ENCODE data around the gene HERPUD2.

Gene HERPUD2

DNA sequence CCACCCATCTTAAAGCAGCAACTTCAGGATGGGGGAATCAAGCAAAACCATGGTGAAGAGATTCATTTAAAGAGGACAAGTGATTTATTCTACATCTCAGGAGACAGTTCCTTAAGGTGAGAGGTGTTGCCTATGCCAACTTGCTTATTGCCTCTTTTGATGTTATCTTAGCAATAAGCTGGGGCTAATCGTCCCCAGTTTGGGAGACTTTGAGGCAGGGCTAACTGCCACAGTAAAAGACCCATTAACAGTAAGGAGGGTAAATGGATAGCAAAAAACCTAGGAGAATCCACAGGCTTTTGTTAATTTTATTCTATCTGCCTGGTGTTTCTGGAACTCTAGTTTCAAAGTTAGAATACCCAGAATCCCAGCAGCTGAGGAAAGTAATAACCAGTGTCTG lies 22.1 kb upstream of the HERPUD2 start:
- H3K4me3 ChIP-seq (ENCODE audit: low read length), result no peak overlapping the region
- no peaks in the 10 kb centered on the region for H4K20me1 ChIP-seq (ENCODE audit: control insufficient read depth, insufficient read depth, low read depth, low read length)
- H3K27me3 ChIP-seq (ENCODE audit: control insufficient read depth, low read length), result peaks cover 3% of the 10 kb centered on the region; the same call in 1 of the 2 replicates
- H3K36me3 ChIP-seq (ENCODE audit: control insufficient read depth, low read length), result no peaks in the 10 kb centered on the region; the same call in 1 of the 2 replicates
- no peaks in the 10 kb centered on the region for H3K9me2 ChIP-seq (replicated peaks; ENCODE audit: control insufficient read depth, low read length)
- H3K79me2 ChIP-seq (ENCODE audit: control insufficient read depth, low read length), result no peaks in the 10 kb centered on the region
- H3K4me2 ChIP-seq (ENCODE audit: low read length), result no peak overlapping the region
- H3K9me3 ChIP-seq (ENCODE audit: control insufficient read depth, insufficient read depth, low read length), result no peaks in the 10 kb centered on the region
- TF ChIP-seq, protein P1, sequence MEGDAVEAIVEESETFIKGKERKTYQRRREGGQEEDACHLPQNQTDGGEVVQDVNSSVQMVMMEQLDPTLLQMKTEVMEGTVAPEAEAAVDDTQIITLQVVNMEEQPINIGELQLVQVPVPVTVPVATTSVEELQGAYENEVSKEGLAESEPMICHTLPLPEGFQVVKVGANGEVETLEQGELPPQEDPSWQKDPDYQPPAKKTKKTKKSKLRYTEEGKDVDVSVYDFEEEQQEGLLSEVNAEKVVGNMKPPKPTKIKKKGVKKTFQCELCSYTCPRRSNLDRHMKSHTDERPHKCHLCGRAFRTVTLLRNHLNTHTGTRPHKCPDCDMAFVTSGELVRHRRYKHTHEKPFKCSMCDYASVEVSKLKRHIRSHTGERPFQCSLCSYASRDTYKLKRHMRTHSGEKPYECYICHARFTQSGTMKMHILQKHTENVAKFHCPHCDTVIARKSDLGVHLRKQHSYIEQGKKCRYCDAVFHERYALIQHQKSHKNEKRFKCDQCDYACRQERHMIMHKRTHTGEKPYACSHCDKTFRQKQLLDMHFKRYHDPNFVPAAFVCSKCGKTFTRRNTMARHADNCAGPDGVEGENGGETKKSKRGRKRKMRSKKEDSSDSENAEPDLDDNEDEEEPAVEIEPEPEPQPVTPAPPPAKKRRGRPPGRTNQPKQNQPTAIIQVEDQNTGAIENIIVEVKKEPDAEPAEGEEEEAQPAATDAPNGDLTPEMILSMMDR (IDR thresholded peaks at IDR 0.05; ENCODE audit: low read depth, low read length, poor library complexity, severe bottlenecking), result no peak
- TF ChIP-seq EZH2phosphoT487 (IDR thresholded peaks at IDR 0.05; ENCODE audit: borderline replicate concordance, low read length), result no peak
- peaks cover 6% of the 10 kb centered on the region; the same call in 1 of the 2 replicates for H3F3A ChIP-seq (ENCODE audit: control insufficient read depth, insufficient read depth)
- H3K27ac ChIP-seq (ENCODE audit: low read depth, low read length), result no peak overlapping the region
- H3K4me1 ChIP-seq (ENCODE audit: control insufficient read depth, low read length), result peaks cover 43% of the 10 kb centered on the region

GRCh38 chr7:35716038-35716803 lies 21.3 kb upstream of the HERPUD2 start:
- H3K9me3 ChIP-seq (ENCODE audit: control insufficient read depth, insufficient read depth, low read length), result no peaks in the 10 kb centered on the region
- H3K4me3 ChIP-seq (ENCODE audit: low read length), result no peak overlapping the region
- no peaks in the 10 kb centered on the region for H3K79me2 ChIP-seq (ENCODE audit: control insufficient read depth, low read length)
- no peak for TF ChIP-seq EZH2phosphoT487 (IDR thresholded peaks at IDR 0.05; ENCODE audit: borderline replicate concordance, low read length)
- H3K4me1 ChIP-seq (ENCODE audit: control insufficient read depth, low read length), result peaks cover 35% of the 10 kb centered on the region
- peaks cover 3% of the 10 kb centered on the region; the same call in 1 of the 2 replicates for H3K27me3 ChIP-seq (ENCODE audit: control insufficient read depth, low read length)
- H3K4me2 ChIP-seq (ENCODE audit: low read length), result no peak overlapping the region
- H3K27ac ChIP-seq (ENCODE audit: low read depth, low read length), result no peak overlapping the region
- H4K20me1 ChIP-seq (ENCODE audit: control insufficient read depth, insufficient read depth, low read depth, low read length), result no peaks in the 10 kb centered on the region
- no peaks in the 10 kb centered on the region for H3K36me3 ChIP-seq (ENCODE audit: control insufficient read depth, low read length)
- H3K9me2 ChIP-seq (replicated peaks; ENCODE audit: control insufficient read depth, low read length), result no peaks in the 10 kb centered on the region
- H3F3A ChIP-seq (ENCODE audit: control insufficient read depth, insufficient read depth), result peaks cover 2% of the 10 kb centered on the region; the same call in 1 of the 2 replicates

GRCh38 chr7:35714862-35715261 lies 19.9 kb upstream of the HERPUD2 start:
- Histone ChIP-seq H3K27ac (ENCODE audit: low read depth, low read length) (no peak overlapping the region), H4K20me1 (ENCODE audit: control insufficient read depth, insufficient read depth, low read depth, low read length) (no peaks in the 10 kb centered on the region), H3K4me3 (ENCODE audit: low read length) (no peak overlapping the region), H3K79me2 (ENCODE audit: control insufficient read depth, low read length) (no peaks in the 10 kb centered on the region), H3F3A (ENCODE audit: control insufficient read depth, insufficient read depth) (no peaks in the 10 kb centered on the region; the same call in 1 of the 2 replicates), H3K9me2 (replicated peaks; ENCODE audit: control insufficient read depth, low read length) (no peaks in the 10 kb centered on the region), H3K27me3 (ENCODE audit: control insufficient read depth, low read length) (peaks cover 3% of the 10 kb centered on the region; the same call in 1 of the 2 replicates), H3K9me3 (ENCODE audit: control insufficient read depth, insufficient read depth, low read length) (no peaks in the 10 kb centered on the region), H3K4me1 (ENCODE audit: control insufficient read depth, low read length) (peaks cover 34% of the 10 kb centered on the region), H3K4me2 (ENCODE audit: low read length) (no peak overlapping the region), H3K36me3 (ENCODE audit: control insufficient read depth, low read length) (no peaks in the 10 kb centered on the region)
- TF ChIP-seq EZH2phosphoT487 (IDR thresholded peaks at IDR 0.05; ENCODE audit: borderline replicate concordance, low read length), result no peak
- TF ChIP-seq, protein P1 (IDR thresholded peaks at IDR 0.05; ENCODE audit: low read depth, low read length, poor library complexity, severe bottlenecking), result peak; percentile 19

- Histone ChIP-seq H3K36me3 (ENCODE audit: control insufficient read depth, low read length) (no peaks in the 10 kb centered on the region), H3F3A (ENCODE audit: control insufficient read depth, insufficient read depth) (no peaks in the 10 kb centered on the region; the same call in 1 of the 2 replicates), H3K4me2 (ENCODE audit: low read length) (no peak overlapping the region), H3K79me2 (ENCODE audit: control insufficient read depth, low read length) (no peaks in the 10 kb centered on the region), H3K4me3 (ENCODE audit: low read length) (no peak overlapping the region), H3K27ac (ENCODE audit: low read depth, low read length) (no peak overlapping the region), H3K9me2 (replicated peaks; ENCODE audit: control insufficient read depth, low read length) (no peaks in the 10 kb centered on the region), H3K9me3 (ENCODE audit: control insufficient read depth, insufficient read depth, low read length) (no peaks in the 10 kb centered on the region), H3K4me1 (ENCODE audit: control insufficient read depth, low read length) (peaks cover 36% of the 10 kb centered on the region), H3K27me3 (ENCODE audit: control insufficient read depth, low read length) (peaks cover 3% of the 10 kb centered on the region; the same call in 1 of the 2 replicates), H4K20me1 (ENCODE audit: control insufficient read depth, insufficient read depth, low read depth, low read length) (no peaks in the 10 kb centered on the region)
- TF ChIP-seq EZH2phosphoT487 (IDR thresholded peaks at IDR 0.05; ENCODE audit: borderline replicate concordance, low read length), result no peak
- TF ChIP-seq, protein P1 (IDR thresholded peaks at IDR 0.05; ENCODE audit: low read depth, low read length, poor library complexity, severe bottlenecking), result no peak
These were observed 19.5 kb upstream of the HERPUD2 start for GRCh38 chr7:35714407-35714806.
